GM19395 (cell line): ENCODE data around the gene RANBP2.
"Not testable (repeated sequence)": the region's sequence is repeated elsewhere in the genome, so short reads cannot be mapped to it uniquely, and the experiment has no call there.

ENCODE experiments used
- ATAC-seq: cut with Tn5 transposase; IDR thresholded peaks from one replicate; pipeline ENCODE4 v1.9.1; 2021; ENCODE audit warnings: mild to moderate bottlenecking, moderate library complexity; ENCODE audit not compliant: unreplicated experiment

The RANBP2 gene

GRCh38 chr2:108719149-108720044 is at the start of gene RANBP2:
Gene RANBP2, plus strand, starts transcription at chr2:108719482. Its CDS starts 125 bp downstream, at chr2:108719607.
- ATAC-seq: peak; percentile 98

DNA sequence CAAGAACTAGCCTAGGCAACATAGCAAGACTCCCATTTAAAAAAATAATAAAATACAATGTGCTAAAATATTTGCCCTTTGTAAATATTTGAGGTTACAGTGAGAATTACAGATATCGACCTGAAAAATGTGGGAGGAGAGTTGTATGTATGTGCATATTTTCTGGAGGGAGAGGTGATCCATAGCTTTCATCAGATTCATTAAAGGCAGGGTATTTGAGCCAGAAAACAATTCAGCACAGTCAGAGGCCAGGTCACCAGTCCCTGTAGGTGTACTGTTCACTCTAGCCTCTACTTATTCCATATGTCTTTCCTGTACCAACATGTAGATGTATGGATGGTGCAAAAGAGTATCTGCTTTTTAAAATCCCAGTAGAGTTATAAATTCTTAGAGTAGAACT is 49.0 kb upstream of the RANBP2 start:
- ATAC-seq: not testable (repeated sequence)

DNA sequence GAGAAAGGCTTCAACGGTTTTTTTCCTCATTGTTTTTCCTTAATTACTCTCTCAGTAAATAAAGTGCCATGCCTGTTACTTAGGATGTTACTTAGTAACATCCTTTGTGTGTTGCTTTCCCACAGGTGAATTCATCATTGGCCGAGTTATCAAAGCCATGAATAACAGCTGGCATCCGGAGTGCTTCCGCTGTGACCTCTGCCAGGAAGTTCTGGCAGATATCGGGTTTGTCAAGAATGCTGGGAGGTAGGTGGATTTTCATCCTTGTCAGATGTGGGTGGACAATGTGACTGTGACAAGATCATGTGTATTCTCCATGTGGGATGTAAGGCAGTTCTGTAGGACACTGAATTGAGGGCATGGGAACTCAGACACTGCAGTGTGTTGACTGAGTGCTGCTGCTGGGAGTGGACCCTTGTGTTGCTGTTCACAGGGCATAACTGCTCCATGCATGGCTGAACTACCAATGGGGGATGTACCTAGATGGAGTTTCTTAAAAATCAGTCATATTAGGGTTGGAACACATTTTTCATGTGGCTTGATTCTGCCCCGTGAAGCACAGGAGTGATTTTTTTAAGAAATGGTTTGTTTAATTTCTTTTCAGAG is 47.0 kb upstream of the RANBP2 start:
- ATAC-seq: not testable (repeated sequence)

DNA sequence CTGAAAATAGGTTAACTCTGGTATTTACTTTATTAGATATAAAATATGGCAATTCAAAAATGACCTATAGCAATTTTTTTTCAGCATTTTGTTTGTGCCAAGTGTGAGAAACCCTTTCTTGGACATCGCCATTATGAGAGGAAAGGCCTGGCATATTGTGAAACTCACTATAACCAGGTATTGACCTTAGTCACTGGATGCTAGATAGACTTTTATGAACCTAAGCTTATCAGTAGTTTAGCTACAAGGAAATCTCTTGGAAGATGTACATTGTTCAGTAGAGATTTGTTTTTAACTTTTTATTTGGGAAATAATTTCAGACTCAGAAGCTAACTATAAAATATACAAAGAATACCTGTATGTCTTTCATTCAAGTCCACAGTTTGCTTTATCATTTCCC is 42.8 kb upstream of the RANBP2 start:
- not testable (repeated sequence) for ATAC-seq

DNA sequence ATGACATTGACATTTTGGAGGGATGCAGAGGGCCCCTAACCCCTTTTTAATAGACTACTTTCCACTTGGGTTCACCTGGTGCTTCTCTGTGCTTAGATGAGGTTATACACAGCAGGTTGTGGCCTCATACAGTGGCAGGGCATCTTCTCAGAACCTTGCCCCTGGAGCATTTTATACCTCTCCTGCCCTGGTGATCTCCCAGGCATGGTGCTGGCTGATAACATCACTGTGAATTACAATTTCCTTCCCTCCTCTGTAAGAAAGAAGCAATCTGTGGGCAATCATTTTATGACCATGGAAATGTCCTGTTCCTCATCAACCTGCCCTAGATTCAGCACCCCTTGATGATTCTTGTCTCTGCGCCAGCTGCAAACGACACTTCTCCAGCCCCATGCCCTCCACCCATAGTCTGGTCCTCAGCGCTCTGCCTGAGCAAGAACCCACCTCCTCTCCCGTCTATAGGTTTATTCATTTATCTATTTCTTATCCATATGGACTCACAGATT is 42.0 kb upstream of the RANBP2 start:
- ATAC-seq: not testable (repeated sequence)

DNA sequence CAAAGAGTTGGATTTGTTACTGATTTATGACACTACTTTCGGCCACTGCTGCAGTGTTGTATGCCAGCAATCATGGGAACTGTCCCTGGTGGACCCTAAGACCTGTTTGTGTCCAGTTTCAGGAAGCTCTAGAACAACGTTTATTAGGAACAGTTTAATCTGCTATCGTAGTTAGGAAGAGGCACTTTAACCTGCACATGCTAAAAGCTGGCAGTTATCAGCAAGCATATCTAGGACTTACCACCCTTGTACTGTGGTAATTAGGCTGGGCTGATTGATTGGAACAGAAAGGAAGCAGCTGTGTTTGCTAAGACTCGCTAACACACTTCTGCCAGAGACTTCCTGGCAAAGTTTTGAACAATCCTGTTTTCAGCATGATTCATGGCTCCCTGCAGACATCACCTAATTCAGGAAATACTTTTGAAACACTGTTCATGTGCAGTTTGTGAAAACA is 41.1 kb upstream of the RANBP2 start:
- ATAC-seq: not testable (repeated sequence)

DNA sequence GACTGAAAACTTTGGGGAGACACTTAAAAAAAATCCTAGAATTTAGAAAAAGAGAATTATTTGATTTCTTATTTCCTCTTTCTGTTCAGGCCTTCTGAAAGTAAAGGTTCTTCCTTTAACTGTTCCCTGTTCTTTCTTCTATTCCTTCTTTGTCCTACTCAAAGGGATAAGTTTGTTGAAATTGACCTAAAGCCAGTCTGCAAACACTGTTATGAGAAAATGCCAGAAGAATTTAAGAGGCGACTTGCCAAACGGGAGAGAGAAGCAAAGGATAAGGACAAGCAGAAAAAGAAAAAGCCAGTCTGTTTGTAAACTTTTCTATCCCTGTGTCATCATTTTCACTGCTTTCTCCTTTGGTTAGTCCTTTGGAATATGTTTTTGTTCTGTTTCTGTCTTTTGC is 38.5 kb upstream of the RANBP2 start:
- not testable (repeated sequence) for ATAC-seq

GRCh38 chr2:108688818-108689756 is 30.2 kb upstream of the RANBP2 start:
- not testable (repeated sequence) for ATAC-seq

- peak; percentile 66 for ATAC-seq
Observed at GRCh38 chr2:108690001-108690400, 29.3 kb upstream of the RANBP2 start.

GRCh38 chr2:108691447-108691846 is 27.8 kb upstream of the RANBP2 start:
- no peak for ATAC-seq

GRCh38 chr2:108701208-108701607 is 18.1 kb upstream of the RANBP2 start:
- ATAC-seq: no peak

GRCh38 chr2:108701806-108702205 is 17.5 kb upstream of the RANBP2 start:
- ATAC-seq: no peak

DNA sequence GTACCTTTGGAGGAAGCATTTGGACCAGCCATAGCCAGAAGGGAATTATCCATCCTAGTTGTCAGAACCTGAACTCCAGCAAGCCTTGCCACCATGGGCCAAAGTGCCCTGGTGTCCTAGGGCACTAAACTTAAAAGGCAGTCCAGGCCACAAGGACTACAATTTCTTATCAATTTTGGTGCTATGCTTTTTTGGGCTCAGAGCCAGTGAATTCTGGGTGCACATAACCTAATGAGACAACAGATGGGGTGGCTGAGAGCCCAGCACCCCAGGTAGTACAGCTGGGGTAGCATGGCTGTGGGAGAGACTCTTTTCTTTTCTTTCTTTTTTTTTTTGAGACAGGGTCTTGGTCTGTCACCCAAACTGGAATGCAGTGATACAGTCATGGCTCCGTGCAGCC is 14.4 kb upstream of the RANBP2 start:
- ATAC-seq: no peak

GRCh38 chr2:108707300-108707699 is 12.0 kb upstream of the RANBP2 start:
- no peak for ATAC-seq

DNA sequence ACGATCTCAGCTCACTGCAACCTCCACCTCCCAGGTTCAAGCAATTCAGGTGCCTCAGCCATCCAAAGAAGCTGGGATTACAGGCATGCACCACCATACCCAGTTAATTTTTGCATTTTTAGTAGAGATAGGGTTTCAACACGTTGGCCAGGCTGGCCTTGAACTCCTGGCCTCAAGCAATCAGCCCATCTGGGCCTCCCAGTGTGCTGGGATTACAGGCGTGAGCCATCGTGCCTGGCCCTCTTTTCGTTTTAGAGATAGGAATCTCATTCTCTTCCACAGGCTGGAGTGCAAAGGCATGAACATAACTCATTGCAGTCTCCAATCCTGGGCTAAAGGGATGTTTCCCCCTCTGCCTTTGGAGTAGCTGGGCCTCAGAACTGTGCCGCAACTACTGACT is 2.3 kb upstream of the RANBP2 start:
- ATAC-seq: not testable (repeated sequence)

- ATAC-seq: not testable (repeated sequence)
Observed at GRCh38 chr2:108726048-108726447, 6.8 kb downstream of the RANBP2 start.

GRCh38 chr2:108734656-108735055 is 15.4 kb downstream of the RANBP2 start:
- ATAC-seq: not testable (repeated sequence)

DNA sequence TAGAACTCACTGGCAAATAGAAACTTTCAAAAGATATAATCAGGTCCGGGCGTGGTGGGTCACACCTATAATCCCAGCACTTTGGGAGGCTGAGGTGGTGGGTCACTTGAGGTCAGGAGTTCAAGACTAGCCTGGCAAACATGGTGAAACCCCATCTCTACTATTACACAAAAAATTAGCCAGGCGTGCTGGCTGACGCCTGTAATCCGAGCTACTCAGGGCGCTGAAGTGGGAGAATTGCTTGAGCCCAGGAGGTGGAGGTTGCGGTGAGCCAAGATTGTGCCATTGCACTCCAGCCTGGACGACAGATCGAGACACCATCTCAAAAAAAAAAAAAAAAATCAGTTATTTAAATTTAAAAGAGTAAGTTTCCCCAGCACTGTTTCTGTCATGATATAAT is 38.7 kb downstream of the RANBP2 start:
- not testable (repeated sequence) for ATAC-seq

GRCh38 chr2:108762618-108763017 is 43.3 kb downstream of the RANBP2 start:
- ATAC-seq: not testable (repeated sequence)

GRCh38 chr2:108766671-108767070 is 47.4 kb downstream of the RANBP2 start:
- not testable (repeated sequence) for ATAC-seq

GRCh38 chr2:108767859-108768258 is 48.6 kb downstream of the RANBP2 start:
- not testable (repeated sequence) for ATAC-seq
